ENCODE data around the gene TSG101. TPM values are rescaled to one million over a fixed set of nuclear protein-coding genes. Genes with fewer than 3 reads are reported as not detected.

Gene TSG101
- total RNA-seq, 1 donor, result 60.9 TPM

DNA sequence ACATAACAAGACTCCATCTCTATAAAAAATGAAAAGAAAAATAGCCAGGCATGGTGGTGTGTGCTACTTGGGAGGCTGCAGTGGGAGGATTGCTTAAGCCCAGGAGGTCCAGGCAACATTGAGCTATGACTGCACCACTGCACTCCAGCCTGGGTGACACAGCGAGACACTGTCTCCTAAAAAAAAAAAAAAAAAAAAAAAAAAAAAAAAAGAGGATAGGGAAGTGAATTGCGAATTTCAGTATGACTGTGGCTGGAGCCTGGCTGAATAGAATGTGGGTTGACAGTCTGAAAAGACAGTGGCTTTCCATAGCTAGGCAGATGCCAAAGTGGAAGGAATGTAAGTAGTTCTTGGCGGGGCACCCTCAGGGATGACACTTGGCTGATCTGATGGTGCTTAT, 77.5 kb downstream of the TSG101 start:
- DNase-seq (ENCODE audit: low read depth), result no peak
- no peak overlapping the region for H3K4me3 ChIP-seq (ENCODE audit: low read depth, low read length)
- TF ChIP-seq, protein P1, sequence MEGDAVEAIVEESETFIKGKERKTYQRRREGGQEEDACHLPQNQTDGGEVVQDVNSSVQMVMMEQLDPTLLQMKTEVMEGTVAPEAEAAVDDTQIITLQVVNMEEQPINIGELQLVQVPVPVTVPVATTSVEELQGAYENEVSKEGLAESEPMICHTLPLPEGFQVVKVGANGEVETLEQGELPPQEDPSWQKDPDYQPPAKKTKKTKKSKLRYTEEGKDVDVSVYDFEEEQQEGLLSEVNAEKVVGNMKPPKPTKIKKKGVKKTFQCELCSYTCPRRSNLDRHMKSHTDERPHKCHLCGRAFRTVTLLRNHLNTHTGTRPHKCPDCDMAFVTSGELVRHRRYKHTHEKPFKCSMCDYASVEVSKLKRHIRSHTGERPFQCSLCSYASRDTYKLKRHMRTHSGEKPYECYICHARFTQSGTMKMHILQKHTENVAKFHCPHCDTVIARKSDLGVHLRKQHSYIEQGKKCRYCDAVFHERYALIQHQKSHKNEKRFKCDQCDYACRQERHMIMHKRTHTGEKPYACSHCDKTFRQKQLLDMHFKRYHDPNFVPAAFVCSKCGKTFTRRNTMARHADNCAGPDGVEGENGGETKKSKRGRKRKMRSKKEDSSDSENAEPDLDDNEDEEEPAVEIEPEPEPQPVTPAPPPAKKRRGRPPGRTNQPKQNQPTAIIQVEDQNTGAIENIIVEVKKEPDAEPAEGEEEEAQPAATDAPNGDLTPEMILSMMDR (IDR thresholded peaks at IDR 0.05; ENCODE audit: insufficient read depth, low read depth, low read length), result no peak

GRCh38 chr11:18438691-18439090, 88.1 kb downstream of the TSG101 start:
- DNase-seq (ENCODE audit: low read depth), result no peak
- TF ChIP-seq, protein P1 (IDR thresholded peaks at IDR 0.05; ENCODE audit: insufficient read depth, low read depth, low read length), result no peak
- H3K4me3 ChIP-seq (ENCODE audit: low read depth, low read length), result no peak overlapping the region

Other genes starting within 250 kb of the TSG101 start
- gene HPS5, start 204.8 kb downstream of the TSG101 start, total RNA-seq, result 39.6 and 70.8 TPM in 2 replicates
- gene GTF2H1, start 204.4 kb downstream of the TSG101 start, total RNA-seq, result 92.0 and 101 TPM in 2 replicates
- gene LDHA, start 132.4 kb downstream of the TSG101 start, total RNA-seq, result 497 and 586 TPM in 2 replicates
- 1.3 TPM in 1 of 2 replicates, not detected in the other for gene LDHC, start 114.6 kb downstream of the TSG101 start, total RNA-seq
- not detected in 2 replicates for gene LDHAL6A, start 71.1 kb downstream of the TSG101 start, total RNA-seq
- gene UEVLD, start 61.8 kb upstream of the TSG101 start, total RNA-seq, result 27.7 and 33.2 TPM in 2 replicates
- gene MISFA, start 72.8 kb upstream of the TSG101 start, total RNA-seq, result under 0.01 and 0.32 TPM in 2 replicates
- gene SPTY2D1, start 107.4 kb upstream of the TSG101 start, total RNA-seq, result 17.7 and 20.7 TPM in 2 replicates
- gene TMEM86A, start 171.8 kb upstream of the TSG101 start, total RNA-seq, result 0.32 and 0.43 TPM in 2 replicates
- gene IGSF22, start 199.2 kb upstream of the TSG101 start, total RNA-seq, result under 0.01 and 1.3 TPM in 2 replicates

Measured in fibroblast of villous mesenchyme (primary cell).